ENCODE data around the gene UTF1. TPM values are rescaled to one million over a fixed set of nuclear protein-coding genes. Genes with fewer than 3 reads are reported as not detected.

The UTF1 gene
- total RNA-seq, 3 donors from 2014 or later: not detected

- TF ChIP-seq POLR2AphosphoS5 (IDR thresholded peaks at IDR 0.05): no peak
- TF ChIP-seq, protein P1, sequence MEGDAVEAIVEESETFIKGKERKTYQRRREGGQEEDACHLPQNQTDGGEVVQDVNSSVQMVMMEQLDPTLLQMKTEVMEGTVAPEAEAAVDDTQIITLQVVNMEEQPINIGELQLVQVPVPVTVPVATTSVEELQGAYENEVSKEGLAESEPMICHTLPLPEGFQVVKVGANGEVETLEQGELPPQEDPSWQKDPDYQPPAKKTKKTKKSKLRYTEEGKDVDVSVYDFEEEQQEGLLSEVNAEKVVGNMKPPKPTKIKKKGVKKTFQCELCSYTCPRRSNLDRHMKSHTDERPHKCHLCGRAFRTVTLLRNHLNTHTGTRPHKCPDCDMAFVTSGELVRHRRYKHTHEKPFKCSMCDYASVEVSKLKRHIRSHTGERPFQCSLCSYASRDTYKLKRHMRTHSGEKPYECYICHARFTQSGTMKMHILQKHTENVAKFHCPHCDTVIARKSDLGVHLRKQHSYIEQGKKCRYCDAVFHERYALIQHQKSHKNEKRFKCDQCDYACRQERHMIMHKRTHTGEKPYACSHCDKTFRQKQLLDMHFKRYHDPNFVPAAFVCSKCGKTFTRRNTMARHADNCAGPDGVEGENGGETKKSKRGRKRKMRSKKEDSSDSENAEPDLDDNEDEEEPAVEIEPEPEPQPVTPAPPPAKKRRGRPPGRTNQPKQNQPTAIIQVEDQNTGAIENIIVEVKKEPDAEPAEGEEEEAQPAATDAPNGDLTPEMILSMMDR (IDR thresholded peaks at IDR 0.05): no peak
- no peak for TF ChIP-seq POLR2A (IDR thresholded peaks at IDR 0.05)
- intact Hi-C loops (cut with DNase I; ENCODE audit: low total_unique reads): no loop called here
- Histone ChIP-seq H3K27ac (no peak overlapping the region), H3K9me3 (peaks cover 0 to 1% of the 10 kb centered on the region in 2 donors), H3K27me3 (peaks cover 0 to 24% of the 10 kb centered on the region in 2 donors), H3K36me3 (no peaks in the 10 kb centered on the region), H3K4me3 (no peak overlapping the region), H3K4me1 (no peaks in the 10 kb centered on the region)
- no peak for DNase-seq (ENCODE audit: low spot score in 2 of 2)
These were observed 17.0 kb upstream of the UTF1 start for GRCh38 chr10:133212853-133213494.

GRCh38 chr10:133213641-133214467 is 16.2 kb upstream of the UTF1 start:
- TF ChIP-seq POLR2A (IDR thresholded peaks at IDR 0.05) (no peak), POLR2AphosphoS5 (IDR thresholded peaks at IDR 0.05) (no peak)
- TF ChIP-seq, protein P1 (IDR thresholded peaks at IDR 0.05): no peak
- peaks cover 0 to 33% of the 10 kb centered on the region in 2 donors for H3K27me3 ChIP-seq
- H3K36me3 ChIP-seq: no peaks in the 10 kb centered on the region
- DNase-seq (ENCODE audit: low spot score in 2 of 2): no peak
- H3K4me1 ChIP-seq: no peaks in the 10 kb centered on the region
- no peak overlapping the region for H3K4me3 ChIP-seq
- H3K9me3 ChIP-seq: no peaks in the 10 kb centered on the region
- H3K27ac ChIP-seq: no peak overlapping the region
- intact Hi-C loops (cut with DNase I; ENCODE audit: low total_unique reads): no loop called here

DNA sequence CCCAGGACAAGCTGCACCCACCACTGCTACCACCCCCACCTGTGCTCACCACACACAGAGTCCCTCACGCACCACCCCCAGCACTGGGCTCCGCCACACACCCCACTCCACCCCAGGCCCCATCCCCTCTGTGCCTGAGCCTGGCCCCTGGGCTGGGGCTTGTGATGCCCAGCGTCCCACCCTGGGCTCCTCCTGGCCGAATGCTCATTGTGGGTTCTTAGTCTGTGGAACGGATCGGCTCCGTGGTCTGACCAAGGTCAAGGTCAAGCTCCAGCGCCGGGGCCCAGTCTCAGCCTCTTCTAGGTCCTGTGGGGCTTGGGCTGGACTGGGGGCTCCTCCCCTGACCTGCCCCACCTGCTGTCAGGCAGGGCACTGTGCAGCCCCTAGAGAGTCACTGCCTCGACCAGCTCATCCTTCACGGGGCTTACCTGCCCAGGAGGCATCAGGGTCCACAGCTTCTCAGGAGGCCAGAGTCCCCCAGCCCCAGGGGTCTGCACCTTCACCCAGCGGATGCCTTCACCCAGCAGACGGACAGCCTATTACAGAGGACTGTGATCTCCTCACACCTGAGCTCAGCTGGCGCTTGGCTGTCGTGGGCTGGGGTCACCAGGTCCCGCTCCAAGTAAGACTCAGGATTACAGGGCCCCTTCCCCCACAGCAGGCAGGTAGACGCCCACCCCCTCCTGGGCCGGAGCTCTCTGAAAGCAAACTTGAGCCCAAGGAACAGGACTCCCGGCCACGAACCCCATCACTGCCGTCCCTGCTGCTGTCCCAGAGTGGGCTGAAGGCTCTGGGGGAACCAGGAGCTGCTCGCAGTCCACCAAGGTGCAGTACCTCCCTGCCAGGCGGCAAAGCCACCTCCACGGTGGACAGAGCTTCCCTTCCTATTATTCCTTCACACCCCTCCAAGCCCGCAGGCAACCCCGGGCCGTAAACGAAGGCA is 15.3 kb upstream of the UTF1 start:
- Histone ChIP-seq H3K36me3 (no peaks in the 10 kb centered on the region), H3K27me3 (peaks cover 0 to 42% of the 10 kb centered on the region in 2 donors), H3K9me3 (no peaks in the 10 kb centered on the region), H3K4me3 (no peak overlapping the region), H3K27ac (no peak overlapping the region), H3K4me1 (no peaks in the 10 kb centered on the region)
- intact Hi-C loops (cut with DNase I; ENCODE audit: low total_unique reads): no loop called here
- TF ChIP-seq, protein P1 (IDR thresholded peaks at IDR 0.05): no peak
- TF ChIP-seq POLR2AphosphoS5 (IDR thresholded peaks at IDR 0.05): no peak
- TF ChIP-seq POLR2A (IDR thresholded peaks at IDR 0.05): no peak
- DNase-seq (ENCODE audit: low spot score in 2 of 2): no peak

DNA sequence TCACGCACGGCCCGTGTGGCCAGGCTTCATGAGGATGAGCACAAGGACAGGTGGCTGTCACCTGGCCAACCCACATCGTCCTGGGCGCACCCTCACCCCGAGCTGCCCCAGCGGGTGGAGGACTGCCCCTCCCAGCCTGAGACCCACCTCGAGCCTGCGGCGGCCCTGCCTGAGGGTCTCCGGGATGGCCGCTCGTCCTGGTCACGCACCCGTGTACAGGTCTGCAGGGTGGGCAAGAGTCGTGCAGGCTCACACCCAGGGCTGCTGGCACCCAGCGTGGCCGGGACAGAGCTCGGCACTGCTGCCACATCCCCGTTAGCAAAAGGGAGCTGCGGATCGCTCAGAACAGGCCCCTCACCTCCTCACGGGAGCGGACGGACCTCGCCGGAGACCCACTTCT is 14.4 kb upstream of the UTF1 start:
- DNase-seq (ENCODE audit: low spot score in 2 of 2): no peak
- Histone ChIP-seq H3K27me3 (peaks cover 0 to 46% of the 10 kb centered on the region in 2 donors), H3K27ac (no peak overlapping the region), H3K9me3 (no peaks in the 10 kb centered on the region), H3K4me3 (no peak overlapping the region), H3K4me1 (no peaks in the 10 kb centered on the region), H3K36me3 (no peaks in the 10 kb centered on the region)
- TF ChIP-seq POLR2AphosphoS5 (IDR thresholded peaks at IDR 0.05) (no peak), POLR2A (IDR thresholded peaks at IDR 0.05) (no peak)
- TF ChIP-seq, protein P1 (IDR thresholded peaks at IDR 0.05): no peak
- intact Hi-C loops (cut with DNase I; ENCODE audit: low total_unique reads): no loop called here
